NB4 (cell line): ENCODE data around the gene REPIN1.

ENCODE experiments used
- DNase-seq: peaks from one replicate; pipeline ENCODE4 v3.0.0; 2010; ENCODE audit warnings: low read depth
- H3K4me3 ChIP-seq: one replicate; pipeline ENCODE4 v1.5.1; 2011; ENCODE audit warnings: mild to moderate bottlenecking, low read depth, low read length, moderate library complexity
- CTCF ChIP-seq: IDR thresholded peaks from one replicate; pipeline ENCODE4 v1.5.1; 2012; ENCODE audit warnings: low read depth, low read length
- MAX ChIP-seq: IDR thresholded peaks from 2 replicates; pipeline ENCODE4 v1.6.1; 2011; ENCODE audit warnings: low read depth, low read length
- MYC ChIP-seq: IDR thresholded peaks from 2 replicates; pipeline ENCODE4 v1.6.1; 2011; ENCODE audit warnings: low read depth, low read length
- POLR2A ChIP-seq: IDR thresholded peaks from 2 replicates; pipeline ENCODE4 v1.6.1; 2011; ENCODE audit warnings: mild to moderate bottlenecking; ENCODE audit not compliant: insufficient read length; ENCODE audit errors: extremely low read depth

The REPIN1 gene

GRCh38 chr7:150415161-150416153 lies 46.8 kb downstream of the REPIN1 start:
- no peak overlapping the region for H3K4me3 ChIP-seq
- TF ChIP-seq POLR2A (no peak), MAX (no peak), CTCF (no peak), MYC (no peak)
- DNase-seq, result no peak

GRCh38 chr7:150417239-150417638 lies 48.6 kb downstream of the REPIN1 start:
- no peak for TF ChIP-seq MYC
- no peak for TF ChIP-seq CTCF
- no peak for TF ChIP-seq POLR2A
- no peak for TF ChIP-seq MAX
- no peak for DNase-seq
- no peak overlapping the region for H3K4me3 ChIP-seq

- TF ChIP-seq POLR2A, result no peak
- no peak for TF ChIP-seq MYC
- TF ChIP-seq CTCF, result peak; percentile 29
- no peak for TF ChIP-seq MAX
- no peak for DNase-seq
- H3K4me3 ChIP-seq, result no peak overlapping the region
Observed at GRCh38 chr7:150417863-150418262, 49.2 kb downstream of the REPIN1 start.

- TF ChIP-seq MYC (no peak), MAX (no peak), CTCF (no peak), POLR2A (no peak)
- H3K4me3 ChIP-seq, result no peak overlapping the region
- no peak for DNase-seq
Observed at GRCh38 chr7:150420242-150420641, 51.6 kb downstream of the REPIN1 start.

GRCh38 chr7:150420987-150421674 lies 52.5 kb downstream of the REPIN1 start:
- TF ChIP-seq CTCF (peak; percentile 83), MAX (no peak)
- peak; percentile 90 for DNase-seq
- peak overlapping the region; percentile 16 for H3K4me3 ChIP-seq
